GM19324 (cell line): ENCODE results near the gene WNT9B.
"Not testable (repeated sequence)": the region's sequence is repeated elsewhere in the genome, so short reads cannot be mapped to it uniquely, and the experiment has no call there.

Experiments used
- ATAC-seq: cut with Tn5 transposase; IDR thresholded peaks from one replicate; pipeline ENCODE4 v1.9.1; 2021; ENCODE audit warnings: mild to moderate bottlenecking, moderate library complexity; ENCODE audit not compliant: unreplicated experiment, low FRiP score

Gene WNT9B

DNA sequence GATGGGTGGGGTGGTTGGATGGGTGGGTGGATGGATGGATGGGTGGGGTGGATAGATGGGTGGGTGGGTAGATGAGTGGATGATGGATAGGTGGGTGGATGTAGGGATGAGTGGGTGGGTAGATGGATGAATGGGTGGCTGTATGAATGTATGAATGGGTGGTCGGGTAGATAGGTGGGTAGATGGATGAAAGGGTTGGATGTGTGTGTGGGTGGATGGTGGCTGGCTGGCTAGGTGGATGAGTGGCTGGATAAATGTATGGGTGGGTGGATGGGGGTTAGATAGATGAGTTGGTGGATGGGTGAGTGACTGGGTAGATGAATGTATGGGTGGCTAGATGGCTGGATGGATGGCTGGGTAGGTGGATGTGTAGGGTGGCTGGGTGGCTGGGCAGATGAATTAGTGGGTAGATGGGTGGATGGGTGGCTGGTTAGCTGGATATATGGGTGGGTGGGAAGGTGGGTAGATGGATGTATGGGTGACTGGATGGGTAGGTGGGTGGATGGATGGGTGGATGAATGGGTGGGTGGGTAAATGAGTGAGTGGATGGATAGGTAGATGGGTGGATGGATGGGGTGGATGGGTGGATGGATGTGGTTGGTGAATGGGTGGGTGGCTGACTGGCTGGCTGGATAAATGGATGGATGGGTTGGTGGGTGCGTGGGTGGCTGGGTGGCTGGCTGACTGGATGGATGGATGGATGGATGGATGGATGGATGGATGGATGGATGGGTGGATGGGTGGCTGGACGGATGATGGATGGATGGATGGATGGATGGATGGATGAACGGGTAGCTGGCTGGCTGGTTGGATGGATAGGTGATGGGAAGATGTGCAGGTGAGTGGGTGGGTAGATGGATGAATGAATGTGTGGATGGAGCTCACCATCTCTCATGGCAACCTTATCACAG is 52.6 kb downstream of the WNT9B start:
- no peak for ATAC-seq

DNA sequence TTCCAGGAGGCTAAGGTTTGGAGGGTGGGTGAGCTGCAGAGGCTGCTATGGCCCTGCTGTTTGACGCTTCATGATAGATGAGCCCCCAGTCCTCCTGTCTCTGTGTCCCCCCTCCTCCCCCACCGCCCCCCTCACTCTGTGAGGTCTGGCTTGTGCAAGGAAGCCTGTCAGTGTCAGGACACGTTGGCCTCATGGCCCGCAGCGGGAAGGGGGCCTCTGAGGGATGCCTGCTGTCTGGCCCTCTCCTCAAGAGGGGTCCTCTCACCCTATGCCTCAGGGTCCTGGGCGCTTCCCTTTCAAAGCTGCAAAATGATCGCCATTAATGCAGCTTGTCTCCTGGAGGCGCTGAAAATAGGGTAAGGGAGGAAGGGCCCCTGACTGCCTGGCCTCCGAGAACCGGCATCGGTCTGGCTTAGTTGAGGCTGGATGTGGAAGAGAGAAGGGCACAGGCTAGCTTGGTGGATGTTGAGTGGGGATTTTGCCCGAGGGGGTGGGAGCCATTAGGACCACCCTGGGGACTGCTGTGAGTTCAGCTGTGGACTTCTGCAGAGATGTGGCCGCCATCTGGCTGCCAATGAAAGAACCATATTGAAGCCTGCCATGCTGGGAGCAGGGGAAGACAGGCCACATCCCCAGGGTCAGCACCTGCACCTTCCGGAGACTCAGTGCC is 56.8 kb downstream of the WNT9B start:
- ATAC-seq = no peak

DNA sequence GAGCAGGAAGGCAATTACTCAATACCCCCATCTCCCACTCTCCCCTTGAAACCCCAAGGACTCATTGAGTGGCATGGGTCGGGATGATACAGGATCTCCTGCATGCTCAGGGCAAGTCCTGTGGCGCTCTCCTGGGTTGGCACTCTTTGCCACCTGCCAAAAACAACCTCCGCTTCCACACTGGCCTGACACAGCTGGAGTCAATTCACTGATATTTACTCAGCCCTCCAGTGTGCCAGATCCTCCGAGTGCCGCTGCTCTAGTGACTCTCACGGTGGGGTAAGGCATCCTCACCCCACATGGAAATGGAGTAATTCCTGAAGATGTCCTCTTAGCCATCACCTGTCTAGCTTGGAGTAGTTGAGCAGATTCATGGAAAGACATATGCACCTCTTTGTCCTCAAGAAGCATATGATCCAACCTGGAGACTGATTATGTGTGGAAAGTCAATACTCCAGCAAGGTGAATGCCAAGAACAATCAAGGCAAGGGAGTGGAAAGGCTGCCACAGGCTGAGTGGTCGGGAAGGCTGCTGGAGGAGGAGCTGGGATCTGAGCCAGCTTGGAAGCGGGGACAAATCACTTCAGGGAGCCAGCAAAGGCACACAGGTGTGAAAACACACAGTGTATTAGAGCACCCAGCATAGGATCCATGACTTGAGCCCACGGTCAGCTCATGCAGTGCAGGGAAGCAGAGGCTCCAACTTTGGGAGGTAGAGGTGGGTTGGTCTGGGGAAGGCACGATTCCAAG is 59.0 kb downstream of the WNT9B start:
- ATAC-seq = no peak

DNA sequence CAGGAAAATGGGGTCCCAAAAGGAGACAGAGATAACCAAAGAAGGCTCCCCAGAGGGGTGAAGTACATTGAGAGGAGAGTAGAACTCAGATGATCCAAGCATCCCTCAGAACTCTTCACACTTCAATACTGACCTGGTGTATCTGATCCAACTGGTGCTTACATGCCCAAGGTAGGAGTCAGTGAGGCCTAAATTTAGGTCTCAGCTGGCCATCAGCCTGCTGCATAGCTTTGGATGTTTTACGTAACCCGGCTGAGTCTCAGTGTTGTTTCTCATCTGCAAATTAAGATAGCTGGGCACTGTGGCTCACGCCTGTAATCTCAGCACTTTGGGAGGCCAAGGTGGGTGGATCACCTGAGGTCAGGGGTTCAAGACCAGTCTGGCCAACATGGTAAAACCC is 59.9 kb downstream of the WNT9B start:
- no peak for ATAC-seq

DNA sequence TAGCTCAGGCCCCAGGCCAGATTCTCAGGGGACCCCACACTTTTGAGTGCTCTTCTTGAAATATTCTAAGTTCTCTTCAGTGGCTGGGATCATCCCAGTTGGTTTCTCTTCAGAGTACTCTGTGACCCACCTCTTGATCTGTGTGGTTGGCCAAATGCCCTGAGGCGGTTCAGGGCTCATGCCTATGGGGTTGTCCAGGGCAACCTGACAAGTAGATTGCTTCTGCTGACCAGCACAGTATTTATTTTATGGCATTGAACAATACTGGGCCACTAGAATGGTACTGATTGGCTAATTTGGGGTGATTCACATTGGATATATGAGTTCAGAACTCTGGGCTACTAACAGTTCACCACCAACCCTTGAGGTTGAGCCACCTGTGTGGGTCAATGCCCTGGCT is 64.2 kb downstream of the WNT9B start:
- no peak for ATAC-seq

DNA sequence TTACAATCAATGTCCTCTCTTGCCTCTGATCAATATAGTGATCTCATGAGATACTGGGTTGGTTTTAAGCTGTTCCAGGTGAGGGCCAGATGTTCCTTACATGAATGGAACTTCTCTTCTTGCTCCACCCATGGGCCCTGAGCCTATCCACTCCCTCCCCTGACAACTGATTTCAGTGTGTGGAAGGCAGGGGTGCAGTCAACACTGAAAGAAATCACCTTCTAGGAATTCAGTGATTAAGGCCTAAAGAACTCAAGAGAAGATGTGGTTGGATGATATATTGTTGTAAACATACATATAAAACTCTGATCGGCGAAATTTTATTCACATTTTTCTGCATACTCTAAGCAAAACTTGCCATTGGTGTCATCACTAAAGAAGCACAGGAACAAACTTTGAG is 64.8 kb downstream of the WNT9B start:
- no peak for ATAC-seq

DNA sequence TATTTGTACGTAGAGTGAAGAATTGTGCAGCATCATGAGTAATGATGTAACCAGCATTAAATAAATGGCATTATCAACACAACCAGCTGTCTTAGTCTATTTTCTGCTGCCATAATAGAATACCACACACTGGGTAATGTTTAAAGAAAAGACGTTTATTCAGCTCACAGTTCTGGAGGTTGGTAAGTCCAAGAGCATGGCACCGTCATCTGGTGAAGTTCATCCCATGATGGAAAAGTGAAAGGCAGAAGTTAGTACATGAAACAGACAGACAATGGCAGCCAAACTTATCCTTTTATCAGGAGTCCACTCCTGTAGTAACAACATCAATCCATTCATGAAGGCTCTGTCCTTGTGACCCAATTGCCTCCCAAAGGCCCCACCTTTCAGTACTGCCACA is 65.2 kb downstream of the WNT9B start:
- no peak for ATAC-seq

DNA sequence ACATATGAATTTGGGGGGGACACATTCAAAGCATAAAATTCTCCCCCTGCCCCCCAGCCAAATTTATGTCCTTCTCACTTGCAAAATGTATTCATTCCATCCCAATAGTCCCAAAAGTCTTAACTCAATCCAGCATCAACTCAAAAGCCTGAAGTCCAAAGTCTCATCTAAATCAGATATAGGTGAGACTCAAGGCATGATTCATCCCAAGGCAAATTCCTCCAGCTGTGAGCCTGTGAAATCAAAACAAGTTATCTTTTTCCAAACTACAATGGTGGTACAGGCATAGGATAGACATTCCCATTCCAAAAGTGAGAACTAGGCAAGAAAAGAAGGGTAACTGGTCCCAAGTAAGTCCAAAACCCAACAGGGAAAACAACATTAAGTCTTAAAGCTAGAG is 65.7 kb downstream of the WNT9B start:
- ATAC-seq = no peak

DNA sequence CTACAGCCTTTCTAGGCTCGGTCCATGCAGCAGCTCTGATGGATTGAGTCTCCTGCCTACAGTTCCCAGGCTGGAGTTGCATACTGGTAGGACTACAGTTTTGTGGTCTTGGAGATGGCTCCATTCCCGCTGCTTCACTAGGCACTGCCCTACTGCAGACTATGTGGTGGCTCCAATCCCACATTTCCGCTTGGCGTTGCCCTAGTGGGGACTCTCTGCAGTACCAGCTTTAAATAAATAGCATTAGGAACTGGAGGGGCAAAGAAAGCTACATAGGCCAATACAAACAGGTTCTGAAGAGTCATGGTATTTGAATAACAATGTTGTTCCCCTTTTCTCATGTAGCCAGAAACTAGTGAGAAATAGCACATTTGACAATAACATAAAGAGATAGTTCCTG is 66.1 kb downstream of the WNT9B start:
- ATAC-seq = no peak

DNA sequence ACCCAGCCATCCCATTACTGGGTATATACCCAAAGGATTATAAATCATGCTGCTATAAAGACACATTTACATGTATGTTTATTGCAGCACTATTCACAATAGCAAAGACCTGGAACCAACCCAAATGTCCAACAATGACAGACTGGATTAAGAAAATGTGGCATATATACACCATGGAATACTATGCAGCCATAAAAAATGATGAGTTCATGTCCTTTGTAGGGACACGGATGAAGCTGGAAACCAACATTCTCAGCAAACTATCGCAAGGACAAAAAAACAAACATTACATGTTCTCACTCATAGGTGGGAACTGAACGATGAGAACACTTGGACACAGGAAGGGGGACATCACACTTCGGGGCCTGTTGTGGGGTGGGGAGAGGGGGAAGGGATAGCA is 70.6 kb downstream of the WNT9B start:
- ATAC-seq = not testable (repeated sequence)

DNA sequence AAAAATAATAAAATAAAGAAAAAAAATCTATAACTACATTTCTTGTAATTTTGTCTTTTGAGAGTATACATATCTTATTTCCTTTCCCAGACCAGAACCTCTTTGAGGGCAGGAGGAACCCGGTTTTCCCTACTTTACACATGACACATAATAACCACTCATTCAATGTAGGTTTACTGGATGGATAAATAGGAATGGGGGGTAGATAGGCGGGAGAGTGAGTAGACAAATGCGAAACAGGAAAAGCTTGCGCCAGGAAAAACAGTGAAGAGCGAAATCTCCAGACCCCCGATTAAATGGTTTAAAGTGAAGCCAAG is 71.1 kb downstream of the WNT9B start:
- ATAC-seq = no peak

DNA sequence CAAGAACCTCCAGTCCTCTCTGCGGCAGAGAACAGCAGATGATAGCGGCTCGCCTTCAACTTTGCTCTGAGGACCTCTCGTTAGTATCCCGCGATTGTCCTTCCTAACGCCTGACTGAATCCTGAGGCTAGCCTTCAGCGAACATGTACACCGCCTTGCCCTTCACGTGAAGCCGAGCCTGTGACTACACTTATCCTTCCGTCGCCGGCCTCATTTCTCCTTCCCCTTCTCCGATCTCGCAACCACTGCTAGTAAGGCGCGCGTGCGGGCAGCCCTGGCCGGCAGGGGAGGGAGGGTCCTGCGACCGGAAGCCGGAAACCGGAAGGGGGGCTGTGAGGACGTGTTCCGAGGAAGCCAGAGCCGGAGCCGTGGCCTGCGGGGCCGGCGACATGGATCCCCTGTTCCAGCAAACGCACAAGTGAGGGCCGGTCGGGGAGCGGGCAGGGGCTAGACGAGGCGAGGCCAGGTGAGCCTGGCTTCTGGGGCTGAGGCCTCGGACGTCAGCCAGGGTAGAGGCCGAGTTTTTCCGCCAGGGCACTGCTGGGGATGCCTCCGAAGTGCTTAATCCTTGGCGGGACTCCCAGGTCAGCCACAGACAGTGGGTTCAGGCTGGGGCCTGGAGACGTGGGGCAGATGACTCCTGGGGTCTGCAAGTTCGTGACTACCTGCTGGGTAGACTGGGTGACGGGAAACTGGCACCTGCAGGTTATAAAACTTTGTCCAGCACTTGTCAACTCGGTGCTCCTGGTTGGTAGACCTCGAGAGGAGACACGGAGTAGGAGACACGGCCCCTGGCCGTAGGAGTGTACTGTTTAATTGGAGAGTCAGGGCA is 71.6 kb downstream of the WNT9B start, which contains the start of gene GOSR2:
TSS of gene GOSR2 (plus strand) at position 357 of the 832 bp plus-strand sequence. CDS start at position 390, 33 bp downstream.
- peak; percentile 91 for ATAC-seq

DNA sequence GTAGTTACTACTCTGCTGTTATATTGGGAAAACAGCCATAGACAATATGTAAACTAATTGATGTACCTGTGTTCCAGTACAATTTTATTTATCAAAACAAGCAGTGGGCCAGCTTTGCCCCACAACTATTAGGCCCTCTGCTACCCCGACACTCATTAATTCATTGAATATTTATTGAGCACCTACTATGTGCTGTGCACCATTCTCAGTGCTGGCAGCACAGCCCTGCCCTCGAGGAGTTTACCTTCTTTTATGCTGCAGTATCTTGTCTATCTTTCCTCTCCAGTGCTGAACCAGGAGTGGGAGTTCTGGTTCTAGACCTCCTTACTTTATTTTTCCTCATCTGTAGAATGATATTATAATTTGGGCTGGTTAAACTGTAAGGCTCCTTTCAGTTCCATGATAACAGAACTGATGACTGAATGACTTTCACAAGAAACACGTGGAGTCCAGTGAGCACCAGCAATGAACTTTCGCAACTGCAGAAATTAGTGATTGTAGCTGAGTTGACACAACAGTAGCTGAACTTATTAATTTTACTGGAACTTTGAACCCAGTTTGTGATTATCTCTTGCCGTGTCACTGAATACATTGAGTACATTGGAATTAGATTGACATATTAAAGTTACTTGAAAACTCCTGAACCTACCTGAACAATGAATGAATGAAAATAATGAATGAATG is 73.9 kb downstream of the WNT9B start:
- no peak for ATAC-seq

DNA sequence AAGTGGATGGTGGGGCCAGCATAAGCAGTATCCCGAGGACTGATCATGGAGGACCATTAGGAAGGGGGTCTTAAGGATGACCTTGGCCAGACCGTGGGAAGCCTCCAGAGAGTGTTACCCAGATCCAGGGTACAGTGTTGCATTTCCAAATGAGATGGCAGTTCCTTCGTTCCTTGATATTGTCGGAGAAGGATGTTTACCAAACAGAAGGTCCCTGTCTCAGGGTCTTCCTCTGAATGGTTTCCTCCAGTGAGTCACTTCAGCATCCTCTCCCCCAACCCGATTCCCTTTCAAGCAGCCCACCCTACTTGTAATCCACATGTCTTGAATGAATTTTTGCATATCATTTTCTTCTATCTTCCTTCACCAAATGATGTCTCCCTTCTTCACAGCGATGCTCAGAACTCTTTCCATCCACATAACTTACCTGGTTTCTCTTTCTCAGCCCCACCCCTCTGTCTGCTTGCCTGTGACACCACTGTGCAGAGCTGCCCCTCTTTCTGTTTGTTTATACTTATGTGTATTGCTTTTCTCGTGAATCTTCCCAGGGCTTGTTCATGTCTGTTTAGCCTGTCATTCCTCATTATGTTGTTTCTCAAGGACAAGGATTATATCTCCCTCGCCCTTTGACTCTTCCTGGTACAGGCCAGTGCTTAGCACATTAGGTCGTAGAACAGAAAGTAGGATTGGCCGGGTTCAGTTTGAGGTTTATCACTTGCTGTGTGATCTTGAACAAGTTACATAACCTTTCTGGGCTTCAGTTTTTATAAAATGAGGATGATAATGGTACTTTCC is 77.3 kb downstream of the WNT9B start:
- no peak for ATAC-seq

DNA sequence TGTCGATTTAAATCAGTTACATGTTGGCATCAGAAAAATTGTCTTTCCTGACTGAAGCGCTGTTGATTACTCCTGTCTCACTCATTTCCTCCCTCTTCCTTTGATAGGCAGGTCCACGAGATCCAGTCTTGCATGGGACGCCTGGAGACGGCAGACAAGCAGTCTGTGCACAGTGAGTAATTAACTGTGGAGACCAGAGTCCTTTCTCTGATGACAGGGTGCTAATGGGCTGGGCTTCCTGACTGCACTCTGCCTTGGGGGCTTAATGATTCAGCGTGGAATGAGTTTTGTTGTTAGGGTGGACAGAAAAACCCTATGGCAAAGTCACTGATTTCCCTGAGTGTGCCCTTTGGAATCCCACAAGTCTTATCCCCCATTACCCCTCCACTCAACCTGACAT is 78.0 kb downstream of the WNT9B start:
- ATAC-seq = no peak

DNA sequence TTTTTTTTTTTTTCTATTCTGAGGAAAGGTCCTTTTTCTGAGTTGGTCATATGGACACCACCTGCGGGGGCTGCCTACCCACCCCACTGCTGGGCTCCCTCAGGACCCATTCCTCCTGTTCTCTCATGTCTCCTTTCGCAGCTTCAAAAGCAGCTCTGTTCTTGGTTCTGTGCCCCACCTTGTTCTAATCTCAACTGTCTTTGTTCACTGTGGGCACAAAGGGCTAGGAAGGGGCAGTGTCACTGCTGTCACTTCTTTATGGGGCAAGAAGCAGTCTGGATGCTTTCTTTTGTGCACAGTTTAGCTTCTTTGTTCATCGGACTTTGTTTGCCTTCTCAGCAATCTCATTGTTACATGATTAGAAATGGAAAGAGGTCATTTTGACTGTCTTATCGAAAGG is 78.7 kb downstream of the WNT9B start:
- ATAC-seq = no peak

DNA sequence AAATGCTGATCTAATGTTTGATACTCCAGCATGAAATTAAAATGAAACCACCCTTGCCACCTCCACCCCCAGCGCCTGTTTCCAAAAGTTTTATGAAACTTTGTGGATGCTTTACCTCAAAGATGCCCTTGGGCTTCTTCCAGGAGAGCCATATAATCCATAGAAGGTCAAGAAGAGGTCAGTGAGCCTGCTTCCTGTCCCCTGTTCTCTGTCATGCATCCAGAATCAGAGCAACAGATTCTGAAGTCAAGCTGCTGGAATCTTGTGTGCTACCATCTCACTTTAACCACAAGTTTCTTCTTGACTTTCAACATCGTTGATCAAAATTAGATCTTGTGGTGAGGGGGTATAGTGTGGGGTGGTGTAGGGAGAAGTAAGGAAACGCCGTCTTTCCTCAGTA is 80.2 kb downstream of the WNT9B start:
- no peak for ATAC-seq

DNA sequence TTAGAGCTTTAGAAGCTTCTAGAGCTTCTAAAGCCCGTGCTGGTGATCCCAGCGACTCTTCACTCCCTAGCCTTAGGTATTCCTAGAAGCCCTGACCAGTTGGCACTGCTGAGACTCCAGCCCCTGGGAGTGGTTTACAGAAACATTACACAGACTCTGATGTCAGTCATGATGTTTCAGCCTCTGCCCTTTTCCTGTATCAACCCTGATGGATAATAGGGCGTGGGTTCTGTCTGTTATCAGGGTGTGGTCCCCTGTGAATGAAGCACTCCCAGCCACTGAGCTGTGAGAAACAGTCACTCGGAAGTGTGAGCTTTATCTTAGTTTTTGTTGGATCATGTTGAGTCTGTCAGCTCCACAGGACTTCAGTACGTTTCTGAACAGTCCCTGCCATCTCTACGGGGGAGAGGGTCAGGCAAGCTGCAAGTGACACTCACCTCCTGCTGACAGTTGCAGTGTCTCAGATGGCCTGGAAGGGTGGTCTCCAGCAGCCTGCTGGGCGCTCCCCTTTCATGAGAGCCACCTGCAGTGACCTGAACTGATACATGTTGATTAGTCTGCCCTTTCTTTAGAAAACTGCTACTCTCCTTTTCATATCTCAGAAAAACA is 84.4 kb downstream of the WNT9B start:
- no peak for ATAC-seq
